NCI-H345 (cell line): ENCODE measurements around the gene AKAP1.

ENCODE experiments used
- DNase-seq: peaks from one replicate; lab custom pipeline; 2025; lab: John Stamatoyannopoulos, UW

AKAP1 gene, protein sequence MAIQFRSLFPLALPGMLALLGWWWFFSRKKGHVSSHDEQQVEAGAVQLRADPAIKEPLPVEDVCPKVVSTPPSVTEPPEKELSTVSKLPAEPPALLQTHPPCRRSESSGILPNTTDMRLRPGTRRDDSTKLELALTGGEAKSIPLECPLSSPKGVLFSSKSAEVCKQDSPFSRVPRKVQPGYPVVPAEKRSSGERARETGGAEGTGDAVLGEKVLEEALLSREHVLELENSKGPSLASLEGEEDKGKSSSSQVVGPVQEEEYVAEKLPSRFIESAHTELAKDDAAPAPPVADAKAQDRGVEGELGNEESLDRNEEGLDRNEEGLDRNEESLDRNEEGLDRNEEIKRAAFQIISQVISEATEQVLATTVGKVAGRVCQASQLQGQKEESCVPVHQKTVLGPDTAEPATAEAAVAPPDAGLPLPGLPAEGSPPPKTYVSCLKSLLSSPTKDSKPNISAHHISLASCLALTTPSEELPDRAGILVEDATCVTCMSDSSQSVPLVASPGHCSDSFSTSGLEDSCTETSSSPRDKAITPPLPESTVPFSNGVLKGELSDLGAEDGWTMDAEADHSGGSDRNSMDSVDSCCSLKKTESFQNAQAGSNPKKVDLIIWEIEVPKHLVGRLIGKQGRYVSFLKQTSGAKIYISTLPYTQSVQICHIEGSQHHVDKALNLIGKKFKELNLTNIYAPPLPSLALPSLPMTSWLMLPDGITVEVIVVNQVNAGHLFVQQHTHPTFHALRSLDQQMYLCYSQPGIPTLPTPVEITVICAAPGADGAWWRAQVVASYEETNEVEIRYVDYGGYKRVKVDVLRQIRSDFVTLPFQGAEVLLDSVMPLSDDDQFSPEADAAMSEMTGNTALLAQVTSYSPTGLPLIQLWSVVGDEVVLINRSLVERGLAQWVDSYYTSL

DNA sequence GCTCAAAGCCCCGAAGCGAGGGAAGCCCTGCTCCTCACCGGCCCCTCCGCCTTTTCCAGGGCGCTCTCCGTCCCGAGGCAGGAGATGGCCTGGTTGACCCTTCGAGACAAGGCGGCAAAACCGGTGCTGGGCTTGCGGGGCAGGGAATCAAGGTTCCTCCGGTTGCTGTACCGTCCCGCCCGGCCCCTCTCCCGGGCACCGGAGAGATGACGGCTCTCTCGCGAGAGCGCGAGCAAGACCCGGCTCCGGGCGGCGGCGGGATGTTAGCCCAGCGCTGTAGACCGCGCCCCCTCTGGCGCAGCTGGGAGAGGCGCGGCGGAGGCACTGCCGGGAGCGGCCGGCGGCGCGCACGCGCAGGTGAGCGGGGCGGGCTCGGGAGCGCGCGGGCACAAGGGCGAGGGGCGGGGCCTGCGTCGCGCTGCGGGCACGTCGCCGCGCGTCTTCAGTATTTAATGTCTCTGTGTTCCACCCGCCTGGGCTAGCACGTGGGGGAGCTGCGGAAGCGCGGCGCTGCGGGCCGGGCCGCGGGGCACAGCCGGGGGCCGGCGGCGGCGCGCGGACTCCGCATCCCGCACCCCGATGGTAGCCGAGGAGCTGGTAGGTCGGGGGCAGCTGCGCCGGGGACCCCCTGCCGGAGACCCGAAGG, at the start of gene AKAP1:
Gene AKAP1 (plus strand): TSS at position 445 of the 646 bp plus-strand sequence. CDS start 20,219 bp downstream, outside the sequence.
- peak; percentile 97 for DNase-seq

DNA sequence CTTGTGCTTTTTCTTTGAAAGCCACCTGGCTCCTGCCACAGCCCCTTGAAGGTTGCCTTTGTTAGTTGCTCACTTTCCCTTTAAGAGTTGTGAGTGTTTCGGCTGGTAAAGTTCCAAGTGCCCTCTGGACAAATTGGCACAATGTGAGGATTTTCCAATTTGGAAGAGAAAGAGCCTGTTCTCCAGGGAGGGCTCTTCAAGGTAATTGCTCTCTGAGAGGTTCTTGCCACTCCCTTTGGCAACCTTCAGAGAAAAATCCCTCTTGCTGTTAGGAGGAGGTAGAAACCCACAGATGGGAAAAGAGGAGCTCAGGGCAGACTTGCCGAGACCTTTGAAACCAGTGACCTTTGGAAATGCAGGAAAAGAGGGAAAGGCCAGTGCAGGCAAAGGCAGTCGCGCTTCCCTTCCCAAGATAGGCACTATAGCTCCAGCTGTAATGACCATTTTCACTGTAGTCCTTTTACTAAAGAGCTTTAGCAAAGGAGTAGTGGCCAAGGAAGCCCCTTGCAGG, 49.0 kb upstream of the AKAP1 start:
- DNase-seq = peak; percentile 89

DNA sequence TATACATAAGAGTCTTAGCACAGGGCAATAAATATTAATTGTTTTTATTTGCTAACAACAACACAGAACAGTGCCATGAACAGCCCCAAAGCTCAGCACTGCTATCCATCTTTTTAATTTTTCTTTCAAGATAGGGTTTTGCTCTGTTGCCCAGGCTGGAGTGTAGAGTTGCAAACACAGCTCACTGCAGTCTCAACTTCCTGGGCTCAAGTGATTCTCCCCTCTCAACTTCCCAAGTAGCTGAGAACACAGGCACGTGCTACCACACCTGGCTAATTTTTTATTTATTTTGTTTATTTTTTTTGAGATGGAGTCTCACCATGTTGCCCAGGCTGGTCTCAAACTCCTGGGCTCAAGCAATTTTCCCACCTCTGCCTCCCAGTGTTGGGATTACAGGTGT, 47.6 kb upstream of the AKAP1 start:
- no peak for DNase-seq

DNA sequence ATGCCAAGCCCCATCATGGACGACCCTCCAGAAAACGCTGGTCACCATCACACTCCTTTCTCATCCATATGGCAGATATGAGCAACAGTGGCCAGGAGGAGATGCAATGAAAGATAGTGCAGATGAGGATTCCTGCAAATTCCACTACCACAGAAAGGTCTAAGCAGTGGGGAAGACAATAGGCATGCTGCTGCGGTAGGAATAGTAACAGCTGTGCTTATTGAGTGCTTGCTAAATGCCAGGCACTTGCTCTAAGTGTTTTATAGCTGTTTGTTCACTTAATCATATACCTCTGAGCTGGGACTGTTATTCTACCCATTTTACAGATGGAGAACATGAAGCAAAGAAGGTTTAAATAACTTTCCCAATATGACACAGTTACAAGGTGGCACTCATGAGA, 46.6 kb upstream of the AKAP1 start:
- DNase-seq = no peak

- no peak for DNase-seq
These were observed 44.5 kb upstream of the AKAP1 start for GRCh38 chr17:57040571-57040970.

DNA sequence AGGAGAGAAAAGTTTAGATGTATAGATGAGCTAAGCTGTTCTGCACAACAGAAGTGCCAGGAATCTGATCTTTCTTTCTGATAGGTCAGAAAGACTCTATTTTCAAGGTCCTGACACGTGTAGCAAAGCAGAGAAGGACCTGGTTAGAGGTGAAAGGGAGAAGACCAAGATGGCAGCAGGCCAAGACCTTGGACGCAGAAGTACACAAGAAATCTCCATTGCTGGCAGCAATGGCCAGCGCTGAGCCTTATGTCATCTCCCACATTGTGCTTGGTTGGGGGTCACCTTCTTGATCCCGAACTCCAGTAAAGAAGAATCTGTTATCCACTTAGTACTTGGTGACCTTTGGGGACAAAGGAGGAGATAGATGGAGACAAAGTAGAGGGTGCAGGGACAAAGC, 41.8 kb upstream of the AKAP1 start:
- no peak for DNase-seq

DNA sequence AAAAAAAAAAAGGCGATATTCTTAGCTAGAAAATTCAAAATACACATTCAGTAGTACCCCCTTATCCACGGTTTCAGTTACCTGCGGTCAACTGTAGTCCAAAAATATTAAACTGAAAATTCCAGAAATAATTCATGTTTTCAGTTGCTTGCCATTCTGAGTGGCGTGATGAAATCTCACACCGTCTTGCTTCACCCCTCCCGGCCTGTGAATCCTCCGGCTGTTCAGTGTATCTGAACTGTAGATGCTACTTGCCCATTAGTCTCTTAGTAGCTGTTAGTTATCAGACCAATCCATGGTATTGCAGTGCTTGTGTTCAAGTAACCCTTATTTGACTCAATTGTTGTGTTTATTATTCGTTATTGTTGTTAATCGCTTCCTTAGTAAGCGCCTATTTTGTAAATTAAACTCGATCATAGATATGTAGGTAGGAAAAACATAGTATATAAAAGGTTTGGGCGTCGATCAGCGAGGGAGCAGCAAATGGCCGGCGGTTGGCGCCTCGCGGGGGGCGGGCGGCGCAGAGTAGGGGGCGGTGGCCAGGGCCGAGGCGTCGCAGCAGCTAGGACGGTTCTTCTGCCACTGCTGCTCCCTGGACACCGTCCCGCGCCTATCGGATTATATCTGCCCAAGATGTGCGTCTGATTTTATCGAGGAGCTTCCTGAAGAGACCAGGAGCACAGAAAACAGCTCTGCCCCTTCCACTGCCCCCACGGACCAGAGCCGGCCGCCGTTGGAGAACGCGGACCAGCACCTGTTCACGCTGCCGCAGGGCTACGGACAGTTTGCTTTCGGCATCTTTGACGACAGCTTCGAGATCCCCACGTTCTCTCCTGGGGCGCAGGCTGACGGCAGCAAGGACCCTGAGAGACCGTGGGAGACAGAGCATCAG, 39.8 kb upstream of the AKAP1 start:
- DNase-seq = no peak

- DNase-seq = no peak
These were observed 39.0 kb upstream of the AKAP1 start for GRCh38 chr17:57045868-57046704.

DNA sequence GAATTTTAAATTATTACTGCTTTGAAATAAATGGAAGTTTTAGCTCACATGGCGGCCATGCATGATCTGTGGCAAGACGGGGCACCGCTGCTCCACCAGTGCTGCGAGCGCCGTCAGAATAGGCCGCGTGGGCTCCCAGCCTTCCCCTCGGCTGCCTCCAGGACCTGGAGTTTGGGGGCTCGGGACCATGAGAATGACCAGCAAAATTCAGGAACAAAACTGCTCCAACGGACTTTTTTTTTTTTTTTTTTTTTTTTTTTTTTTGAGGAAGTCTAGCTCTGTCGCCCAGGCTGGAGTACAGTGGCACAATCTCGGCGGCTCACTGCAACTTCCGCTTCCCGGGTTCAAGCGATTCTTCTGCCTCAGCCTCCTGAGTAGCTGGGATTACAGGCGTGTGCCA, 38.3 kb upstream of the AKAP1 start:
- no peak for DNase-seq

GRCh38 chr17:57048096-57048495, 37.0 kb upstream of the AKAP1 start:
- no peak for DNase-seq

DNA sequence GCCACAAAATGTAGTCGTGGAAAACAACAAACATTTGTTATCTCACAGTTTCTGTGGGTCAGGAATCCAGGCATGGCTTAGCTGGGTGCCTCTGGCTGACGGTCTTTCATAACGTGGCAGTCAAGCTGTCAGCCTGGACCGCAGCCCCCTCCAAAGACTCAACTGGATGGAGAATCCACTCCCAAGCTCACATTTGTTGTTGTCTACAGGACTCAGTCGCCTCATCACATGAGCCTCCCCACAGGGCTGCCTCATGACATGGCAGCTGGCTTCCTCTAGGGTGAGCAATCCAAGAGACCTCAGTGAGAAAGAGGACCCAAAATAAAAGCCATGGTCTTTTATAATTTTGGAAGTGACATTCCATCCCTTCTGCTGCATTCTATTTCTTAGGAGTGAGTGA, 34.7 kb upstream of the AKAP1 start:
- DNase-seq = no peak

GRCh38 chr17:57051886-57052361, 33.1 kb upstream of the AKAP1 start:
- peak; percentile 95 for DNase-seq

- no peak for DNase-seq
These were observed 22.2 kb upstream of the AKAP1 start for GRCh38 chr17:57062865-57063264.

- no peak for DNase-seq
These were observed 17.9 kb upstream of the AKAP1 start for GRCh38 chr17:57067162-57067561.

- no peak for DNase-seq
These were observed 17.3 kb upstream of the AKAP1 start for GRCh38 chr17:57067781-57068180.

- DNase-seq = no peak
These were observed 16.8 kb upstream of the AKAP1 start for GRCh38 chr17:57068222-57068658.

DNA sequence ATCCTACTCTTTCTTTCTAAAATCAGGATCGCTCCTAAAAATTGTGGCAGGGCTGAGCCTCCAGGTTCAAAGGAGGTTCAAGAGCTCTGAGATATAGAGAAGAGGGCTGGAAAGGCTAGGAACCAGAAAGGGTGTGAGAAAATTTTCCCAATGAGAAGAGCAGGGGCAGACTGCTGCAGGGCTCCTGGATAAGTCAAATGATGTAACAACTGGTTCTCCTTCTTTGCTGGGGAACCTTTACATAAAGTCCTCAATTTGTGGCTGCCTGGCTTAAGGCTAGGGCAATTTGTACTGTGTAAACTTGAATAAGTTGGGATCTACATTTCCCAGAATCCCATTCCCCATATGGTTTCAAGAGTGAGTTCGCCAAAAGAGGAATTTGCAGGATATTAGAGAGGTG, 16.3 kb upstream of the AKAP1 start:
- no peak for DNase-seq

DNA sequence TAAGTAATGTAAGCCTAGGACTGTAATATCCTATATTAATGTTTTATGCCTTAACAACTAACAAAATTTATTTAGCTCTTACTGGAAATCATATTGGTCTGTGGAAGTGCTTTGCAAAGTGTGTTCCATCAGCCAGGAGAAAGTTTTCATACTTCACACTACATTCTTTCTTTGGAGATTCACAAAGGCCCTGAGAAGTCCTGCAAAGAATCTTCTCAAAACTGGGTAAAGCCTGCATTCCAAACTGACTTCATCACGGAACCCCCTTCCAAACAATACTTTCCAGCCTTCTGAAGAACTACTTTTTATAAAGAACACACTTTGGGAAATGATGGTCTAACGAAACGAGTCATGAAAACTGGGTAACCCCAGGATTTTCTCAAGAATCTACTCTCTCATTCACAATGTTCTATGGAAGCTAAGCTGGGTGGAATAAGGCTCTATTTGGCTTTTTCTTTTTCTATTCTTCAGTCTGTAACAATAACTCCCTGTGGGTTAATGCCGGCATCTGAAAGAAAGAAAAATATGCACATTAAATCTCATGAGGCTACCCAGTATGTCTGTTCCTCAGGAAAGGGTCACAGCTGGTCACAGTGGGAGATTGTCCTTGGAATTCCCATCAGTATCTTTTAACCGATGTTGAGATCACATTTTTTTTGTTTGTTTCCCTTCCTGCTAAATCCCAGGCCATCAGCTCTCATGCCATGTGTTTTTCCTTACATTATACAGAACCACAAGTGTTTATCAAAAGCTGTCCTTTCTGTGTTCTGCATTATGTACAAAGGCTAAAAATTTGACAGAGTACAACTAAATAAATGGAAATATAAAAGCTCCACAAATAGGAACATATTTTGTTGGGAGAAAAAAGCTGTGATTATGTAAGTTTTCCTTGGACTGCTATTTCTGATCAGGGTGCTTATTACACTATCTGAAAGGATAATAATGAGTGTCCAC, 12.8 kb upstream of the AKAP1 start:
- no peak for DNase-seq

DNA sequence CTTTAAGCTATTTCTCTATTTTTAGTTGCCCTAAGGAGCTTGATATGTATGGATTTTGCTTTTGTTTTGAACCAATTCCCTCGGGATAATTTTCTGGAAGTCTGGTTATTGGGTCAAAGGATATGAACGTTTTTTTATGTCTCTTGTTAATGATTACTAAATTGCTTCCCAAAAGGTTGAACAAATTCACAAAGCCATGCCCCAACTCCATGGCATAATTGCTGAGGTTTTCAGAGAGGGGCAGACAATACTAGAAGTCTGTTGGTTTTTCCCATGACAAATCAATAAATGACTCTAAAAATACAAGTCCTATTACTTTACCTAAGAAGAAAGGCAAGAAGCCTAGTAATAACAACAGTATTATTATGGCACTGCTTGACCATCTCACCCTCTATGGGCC, 11.4 kb upstream of the AKAP1 start:
- no peak for DNase-seq
